ENCODE measurements around the gene MRGPRF. TPM values are rescaled to one million over a fixed set of nuclear protein-coding genes. Genes with fewer than 3 reads are reported as not detected.

MRGPRF gene
- total and polyA plus RNA-seq, 2 experiments from 2014 or later: 20.7 to 25.3 TPM

GRCh38 chr11:69040051-69040450 lies 27.0 kb upstream of the MRGPRF start:
- no peak overlapping the region for H3K9ac ChIP-seq
- no peaks in the 10 kb centered on the region for H3K9me2 ChIP-seq (ENCODE audit: insufficient read depth)
- no peaks in the 10 kb centered on the region for H3K36me3 ChIP-seq (ENCODE audit: low read depth)
- H3K4me3 ChIP-seq: no peak overlapping the region
- WGBS, 2 experiments (ENCODE audit: low coverage in 1 of 2, low lambda C conversion rate in 2 of 2, missing lambda C conversion rate in 2 of 2): 48 to 53% methylated on average over 6 of the region's 6 CpGs
- peaks cover 19% of the 10 kb centered on the region for H3K4me1 ChIP-seq (ENCODE audit: insufficient read depth)
- no peak overlapping the region for H3K27ac ChIP-seq
- in situ Hi-C loops (cut with MboI): no loop called here
- no peaks in the 10 kb centered on the region for H3K79me2 ChIP-seq (ENCODE audit: insufficient read depth)
- peaks cover 20% of the 10 kb centered on the region for H3F3A ChIP-seq (ENCODE audit: insufficient read depth)
- no peaks in the 10 kb centered on the region for H4K20me1 ChIP-seq (ENCODE audit: insufficient read depth)
- TF ChIP-seq EZH2phosphoT487 (IDR thresholded peaks at IDR 0.05; ENCODE audit: insufficient read depth, low read depth): no peak
- TF ChIP-seq EZH2 (IDR thresholded peaks at IDR 0.05; ENCODE audit: insufficient read depth, poor library complexity, severe bottlenecking): no peak
- no peaks in the 10 kb centered on the region for H3K9me3 ChIP-seq (ENCODE audit: low read depth)
- no peak overlapping the region for H3K4me2 ChIP-seq (ENCODE audit: unreplicated experiment)
- no peak overlapping the region for H2AFZ ChIP-seq
- no peaks in the 10 kb centered on the region for H3K27me3 ChIP-seq (replicated peaks; ENCODE audit: insufficient read depth)
- DNase-seq: no peak

GRCh38 chr11:69039501-69039900 lies 26.5 kb upstream of the MRGPRF start:
- no peak overlapping the region for H3K27ac ChIP-seq
- no peak overlapping the region for H3K4me2 ChIP-seq (ENCODE audit: unreplicated experiment)
- H3K4me1 ChIP-seq (ENCODE audit: insufficient read depth): peaks cover 14% of the 10 kb centered on the region
- H3K4me3 ChIP-seq: no peak overlapping the region
- H3K9me3 ChIP-seq (ENCODE audit: low read depth): no peaks in the 10 kb centered on the region
- H3K9ac ChIP-seq: no peak overlapping the region
- no peak overlapping the region for H2AFZ ChIP-seq
- no peaks in the 10 kb centered on the region for H4K20me1 ChIP-seq (ENCODE audit: insufficient read depth)
- no peaks in the 10 kb centered on the region for H3K79me2 ChIP-seq (ENCODE audit: insufficient read depth)
- H3F3A ChIP-seq (ENCODE audit: insufficient read depth): peaks cover 14% of the 10 kb centered on the region
- TF ChIP-seq EZH2 (IDR thresholded peaks at IDR 0.05; ENCODE audit: insufficient read depth, poor library complexity, severe bottlenecking) (no peak), EZH2phosphoT487 (IDR thresholded peaks at IDR 0.05; ENCODE audit: insufficient read depth, low read depth) (no peak)
- in situ Hi-C loops (cut with MboI): no loop called here
- WGBS, 2 experiments (ENCODE audit: low coverage in 1 of 2, low lambda C conversion rate in 2 of 2, missing lambda C conversion rate in 2 of 2): 43% methylated on average over 1 of the region's 1 CpG
- H3K9me2 ChIP-seq (ENCODE audit: insufficient read depth): no peaks in the 10 kb centered on the region
- DNase-seq: no peak
- no peaks in the 10 kb centered on the region for H3K36me3 ChIP-seq (ENCODE audit: low read depth)
- no peaks in the 10 kb centered on the region for H3K27me3 ChIP-seq (replicated peaks; ENCODE audit: insufficient read depth)

DNA sequence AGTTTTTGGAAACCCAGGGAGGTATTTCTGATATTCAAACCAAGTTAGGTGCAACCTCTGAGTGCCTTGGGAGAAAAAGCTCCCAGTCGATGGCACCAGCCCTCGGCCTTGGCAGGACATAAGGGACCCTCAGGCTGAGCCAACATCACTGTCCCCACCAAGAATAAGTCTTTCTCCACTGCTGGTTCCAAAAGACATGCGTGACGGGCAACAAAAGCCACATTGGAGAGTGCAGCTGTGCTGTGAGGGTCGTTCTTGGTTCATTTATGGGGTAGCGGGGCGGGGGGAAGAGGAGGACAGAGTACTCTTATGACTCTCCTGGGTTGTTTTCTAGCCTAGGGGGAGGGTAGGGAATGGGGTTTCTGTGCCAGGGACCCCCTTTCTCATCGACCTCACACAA lies 24.5 kb upstream of the MRGPRF start:
- Histone ChIP-seq H3K9ac (no peak overlapping the region), H3K4me1 (ENCODE audit: insufficient read depth) (peaks cover 12% of the 10 kb centered on the region), H4K20me1 (ENCODE audit: insufficient read depth) (no peaks in the 10 kb centered on the region), H3K9me2 (ENCODE audit: insufficient read depth) (no peaks in the 10 kb centered on the region), H3K27me3 (replicated peaks; ENCODE audit: insufficient read depth) (no peaks in the 10 kb centered on the region), H2AFZ (no peak overlapping the region), H3K4me2 (ENCODE audit: unreplicated experiment) (no peak overlapping the region), H3K4me3 (no peak overlapping the region), H3K79me2 (ENCODE audit: insufficient read depth) (no peaks in the 10 kb centered on the region), H3K27ac (no peak overlapping the region), H3K9me3 (ENCODE audit: low read depth) (no peaks in the 10 kb centered on the region), H3K36me3 (ENCODE audit: low read depth) (no peaks in the 10 kb centered on the region), H3F3A (ENCODE audit: insufficient read depth) (peaks cover 12% of the 10 kb centered on the region; the same call in 1 of the 2 replicates)
- WGBS, 2 experiments (ENCODE audit: low coverage in 1 of 2, low lambda C conversion rate in 2 of 2, missing lambda C conversion rate in 2 of 2): 73 to 75% methylated on average over 8 of the region's 8 CpGs
- TF ChIP-seq EZH2 (IDR thresholded peaks at IDR 0.05; ENCODE audit: insufficient read depth, poor library complexity, severe bottlenecking) (no peak), EZH2phosphoT487 (IDR thresholded peaks at IDR 0.05; ENCODE audit: insufficient read depth, low read depth) (no peak)
- in situ Hi-C loops (cut with MboI): no loop called here
- no peak for DNase-seq

DNA sequence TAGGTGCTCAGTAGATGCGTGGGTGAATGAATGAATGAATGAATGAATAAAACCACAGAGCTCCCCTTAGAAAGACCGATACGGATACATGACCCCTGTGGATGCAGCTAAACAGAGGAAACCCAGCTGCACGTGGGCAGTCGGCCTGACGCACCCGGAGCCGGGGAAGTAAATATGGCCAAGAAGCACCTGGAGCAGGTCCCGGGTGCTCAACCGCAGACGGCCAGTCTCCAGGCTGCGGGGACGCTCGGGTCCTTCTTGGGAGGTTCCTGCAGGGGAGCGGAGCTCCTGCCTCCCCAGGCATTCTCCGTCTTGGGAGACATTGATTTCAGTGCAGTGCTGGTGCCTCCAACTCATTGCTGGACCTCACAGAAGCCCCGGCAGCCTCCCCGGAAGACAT lies 24.0 kb upstream of the MRGPRF start:
- Histone ChIP-seq H3K36me3 (ENCODE audit: low read depth) (no peaks in the 10 kb centered on the region), H3F3A (ENCODE audit: insufficient read depth) (peaks cover 12% of the 10 kb centered on the region; the same call in 1 of the 2 replicates), H3K9me3 (ENCODE audit: low read depth) (no peaks in the 10 kb centered on the region), H4K20me1 (ENCODE audit: insufficient read depth) (no peaks in the 10 kb centered on the region), H3K9ac (no peak overlapping the region), H3K27me3 (replicated peaks; ENCODE audit: insufficient read depth) (no peaks in the 10 kb centered on the region), H3K9me2 (ENCODE audit: insufficient read depth) (no peaks in the 10 kb centered on the region), H3K27ac (no peak overlapping the region), H3K4me2 (ENCODE audit: unreplicated experiment) (no peak overlapping the region), H3K79me2 (ENCODE audit: insufficient read depth) (no peaks in the 10 kb centered on the region), H3K4me3 (no peak overlapping the region), H2AFZ (no peak overlapping the region), H3K4me1 (ENCODE audit: insufficient read depth) (peaks cover 12% of the 10 kb centered on the region)
- in situ Hi-C loops (cut with MboI): no loop called here
- DNase-seq: no peak
- 92 to 93% methylated on average over 18 of the region's 18 CpGs for WGBS, 2 experiments (ENCODE audit: low coverage in 1 of 2, low lambda C conversion rate in 2 of 2, missing lambda C conversion rate in 2 of 2)
- TF ChIP-seq EZH2 (IDR thresholded peaks at IDR 0.05; ENCODE audit: insufficient read depth, poor library complexity, severe bottlenecking): no peak

DNA sequence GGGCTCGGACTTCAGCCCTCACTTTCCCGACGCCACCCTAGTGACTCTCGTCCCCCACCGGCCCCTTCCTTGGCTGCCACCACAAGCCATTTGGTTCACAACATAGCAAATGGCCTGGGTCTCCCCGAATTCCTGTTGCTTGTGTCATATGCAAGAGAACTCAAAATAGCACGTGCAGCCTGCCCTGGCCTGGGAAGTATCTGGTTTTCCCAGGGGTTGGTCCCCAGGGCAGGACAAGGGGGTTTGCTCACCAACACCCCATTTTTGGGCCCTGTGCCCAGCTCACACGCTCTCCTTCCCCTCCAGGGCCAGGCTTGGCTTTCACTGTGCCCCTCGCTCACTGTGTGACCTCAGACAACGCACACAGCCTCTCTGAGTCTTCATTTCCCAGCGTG lies 22.9 kb upstream of the MRGPRF start:
- no peaks in the 10 kb centered on the region for H3K9me3 ChIP-seq (ENCODE audit: low read depth)
- no peak for DNase-seq
- 0 out of 2 replicates have a peak, but pooled peaks cover 3% of the 10 kb centered on the region for H3F3A ChIP-seq (ENCODE audit: insufficient read depth)
- no peaks in the 10 kb centered on the region for H3K36me3 ChIP-seq (ENCODE audit: low read depth)
- no peak overlapping the region for H3K9ac ChIP-seq
- TF ChIP-seq EZH2 (IDR thresholded peaks at IDR 0.05; ENCODE audit: insufficient read depth, poor library complexity, severe bottlenecking) (no peak), EZH2phosphoT487 (IDR thresholded peaks at IDR 0.05; ENCODE audit: insufficient read depth, low read depth) (no peak)
- in situ Hi-C loops (cut with MboI): no loop called here
- no peak overlapping the region for H3K27ac ChIP-seq
- no peaks in the 10 kb centered on the region for H3K9me2 ChIP-seq (ENCODE audit: insufficient read depth)
- no peaks in the 10 kb centered on the region for H3K79me2 ChIP-seq (ENCODE audit: insufficient read depth)
- H3K4me3 ChIP-seq: no peak overlapping the region
- H3K4me2 ChIP-seq (ENCODE audit: unreplicated experiment): no peak overlapping the region
- 72 to 76% methylated on average over 11 of the region's 11 CpGs for WGBS, 2 experiments (ENCODE audit: low coverage in 1 of 2, low lambda C conversion rate in 2 of 2, missing lambda C conversion rate in 2 of 2)
- H3K4me1 ChIP-seq (ENCODE audit: insufficient read depth): peaks cover 6% of the 10 kb centered on the region
- no peak overlapping the region for H2AFZ ChIP-seq
- H3K27me3 ChIP-seq (replicated peaks; ENCODE audit: insufficient read depth): no peaks in the 10 kb centered on the region
- H4K20me1 ChIP-seq (ENCODE audit: insufficient read depth): no peaks in the 10 kb centered on the region

All from GM23248 (cell line).